Measurements from ENCODE around the gene CTRL. TPM values are rescaled to one million over a fixed set of nuclear protein-coding genes. Genes with fewer than 3 reads are reported as not detected.
A peak's percentile ranks its signal among the peaks of the same experiment; 100 is the strongest.
"Not testable (repeated sequence)": the region's sequence is repeated elsewhere in the genome, so short reads cannot be mapped to it uniquely, and the experiment has no call there.

The CTRL gene
- total and polyA plus RNA-seq, 3 donors from 2014 or later, result 0.36 to 1.7 (median 0.62) TPM

- WGBS, 2 donors, result 80% methylated on average over 6 of the region's 6 CpGs; no CpG with 5 or more reads in 1 of the 2 donors
- H3K4me3 ChIP-seq, result no peak overlapping the region
- TF ChIP-seq POLR2A (IDR thresholded peaks at IDR 0.05), result no peak
- TF ChIP-seq CTCF (IDR thresholded peaks at IDR 0.05), result peak; percentile 46 to 57 (median 51)
- H3K27ac ChIP-seq, result no peak overlapping the region
- no peaks in the 10 kb centered on the region for H3K9me3 ChIP-seq
- peak; percentile 46 for DNase-seq
- no peaks in the 10 kb centered on the region for H3K27me3 ChIP-seq
- intact Hi-C loops (cut with DNase I; ENCODE audit: low total_unique reads), result no loop called here
- H3K4me1 ChIP-seq, result peaks cover 17% of the 10 kb centered on the region
- H3K36me3 ChIP-seq (ENCODE audit: low read depth, missing control alignments), result no peaks in the 10 kb centered on the region
Observed at GRCh38 chr16:67942200-67942509, 10.5 kb upstream of the CTRL start.

- intact Hi-C loops (cut with DNase I; ENCODE audit: low total_unique reads), result no loop called here
- Histone ChIP-seq H3K4me1 (peaks cover 22% of the 10 kb centered on the region), H3K27me3 (no peaks in the 10 kb centered on the region), H3K36me3 (ENCODE audit: low read depth, missing control alignments) (no peaks in the 10 kb centered on the region), H3K27ac (no peak overlapping the region), H3K9me3 (no peaks in the 10 kb centered on the region), H3K4me3 (no peak overlapping the region)
- WGBS, 2 donors, result 79 to 84% methylated on average over 7 to 9 of the region's 9 CpGs
- no peak for DNase-seq
- TF ChIP-seq CTCF (IDR thresholded peaks at IDR 0.05) (no peak), POLR2A (IDR thresholded peaks at IDR 0.05) (no peak)
Observed at GRCh38 chr16:67941469-67942199, 10.0 kb upstream of the CTRL start.

- WGBS, 2 donors, result 95 to 97% methylated on average over 5 of the region's 5 CpGs
- intact Hi-C loops (cut with DNase I; ENCODE audit: low total_unique reads), result no loop called here
- no peak for DNase-seq
- H3K4me1 ChIP-seq, result peaks cover 22% of the 10 kb centered on the region
- no peaks in the 10 kb centered on the region for H3K36me3 ChIP-seq (ENCODE audit: low read depth, missing control alignments)
- H3K27ac ChIP-seq, result no peak overlapping the region
- no peaks in the 10 kb centered on the region for H3K27me3 ChIP-seq
- no peaks in the 10 kb centered on the region for H3K9me3 ChIP-seq
- no peak overlapping the region for H3K4me3 ChIP-seq
- TF ChIP-seq CTCF (IDR thresholded peaks at IDR 0.05) (no peak), POLR2A (IDR thresholded peaks at IDR 0.05) (no peak)
Observed at GRCh38 chr16:67940446-67941089, 8.9 kb upstream of the CTRL start.

GRCh38 chr16:67939507-67940445 lies 8.1 kb upstream of the CTRL start:
- Histone ChIP-seq H3K27me3 (no peaks in the 10 kb centered on the region), H3K4me1 (peaks cover 29% of the 10 kb centered on the region), H3K9me3 (no peaks in the 10 kb centered on the region), H3K4me3 (no peak overlapping the region), H3K36me3 (ENCODE audit: low read depth, missing control alignments) (no peaks in the 10 kb centered on the region), H3K27ac (no peak overlapping the region)
- intact Hi-C loops (cut with DNase I; ENCODE audit: low total_unique reads), result no loop called here
- DNase-seq, result peak; percentile 45
- 77 to 86% methylated on average over 13 to 33 of the region's 33 CpGs for WGBS, 2 donors
- no peak for TF ChIP-seq POLR2A (IDR thresholded peaks at IDR 0.05)
- TF ChIP-seq CTCF (IDR thresholded peaks at IDR 0.05), result no peak

GRCh38 chr16:67937713-67938112 lies 6.1 kb upstream of the CTRL start:
- 85 to 97% methylated on average over 5 of the region's 5 CpGs for WGBS, 2 donors
- H3K27ac ChIP-seq; H3K9me3 ChIP-seq; intact Hi-C loops (cut with DNase I; ENCODE audit: low total_unique reads); H3K4me3 ChIP-seq; H3K36me3 ChIP-seq (ENCODE audit: low read depth, missing control alignments); H3K27me3 ChIP-seq; DNase-seq: not testable (repeated sequence)
- peaks cover 18% of the 10 kb centered on the region for H3K4me1 ChIP-seq

Data from testis (tissue), 3 donors.